ENCODE data around the gene NGFR.

DNA sequence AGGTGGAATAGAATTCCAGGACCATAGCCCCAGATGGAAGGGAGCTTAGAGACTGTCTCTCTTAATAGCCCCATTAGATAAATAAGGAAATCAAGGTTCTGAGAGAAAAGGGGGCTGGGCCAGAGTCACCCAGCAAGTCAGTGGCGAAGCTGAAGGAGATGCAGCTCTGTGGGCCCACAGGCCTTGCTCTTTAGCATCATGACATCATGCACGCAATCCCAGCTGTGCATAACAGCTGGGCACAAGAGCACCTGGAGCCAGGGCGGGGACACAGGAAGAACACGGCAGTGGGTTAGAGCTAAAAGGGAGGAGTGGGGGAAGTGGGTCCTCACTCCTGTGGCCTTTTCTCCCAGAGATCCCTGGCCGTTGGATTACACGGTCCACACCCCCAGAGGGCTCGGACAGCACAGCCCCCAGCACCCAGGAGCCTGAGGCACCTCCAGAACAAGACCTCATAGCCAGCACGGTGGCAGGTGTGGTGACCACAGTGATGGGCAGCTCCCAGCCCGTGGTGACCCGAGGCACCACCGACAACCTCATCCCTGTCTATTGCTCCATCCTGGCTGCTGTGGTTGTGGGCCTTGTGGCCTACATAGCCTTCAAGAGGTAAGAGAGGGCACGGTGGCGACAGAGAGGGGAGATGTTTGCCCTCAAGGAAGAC is 15.1 kb downstream of the NGFR start:
- TF ChIP-seq, protein P1, sequence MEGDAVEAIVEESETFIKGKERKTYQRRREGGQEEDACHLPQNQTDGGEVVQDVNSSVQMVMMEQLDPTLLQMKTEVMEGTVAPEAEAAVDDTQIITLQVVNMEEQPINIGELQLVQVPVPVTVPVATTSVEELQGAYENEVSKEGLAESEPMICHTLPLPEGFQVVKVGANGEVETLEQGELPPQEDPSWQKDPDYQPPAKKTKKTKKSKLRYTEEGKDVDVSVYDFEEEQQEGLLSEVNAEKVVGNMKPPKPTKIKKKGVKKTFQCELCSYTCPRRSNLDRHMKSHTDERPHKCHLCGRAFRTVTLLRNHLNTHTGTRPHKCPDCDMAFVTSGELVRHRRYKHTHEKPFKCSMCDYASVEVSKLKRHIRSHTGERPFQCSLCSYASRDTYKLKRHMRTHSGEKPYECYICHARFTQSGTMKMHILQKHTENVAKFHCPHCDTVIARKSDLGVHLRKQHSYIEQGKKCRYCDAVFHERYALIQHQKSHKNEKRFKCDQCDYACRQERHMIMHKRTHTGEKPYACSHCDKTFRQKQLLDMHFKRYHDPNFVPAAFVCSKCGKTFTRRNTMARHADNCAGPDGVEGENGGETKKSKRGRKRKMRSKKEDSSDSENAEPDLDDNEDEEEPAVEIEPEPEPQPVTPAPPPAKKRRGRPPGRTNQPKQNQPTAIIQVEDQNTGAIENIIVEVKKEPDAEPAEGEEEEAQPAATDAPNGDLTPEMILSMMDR (IDR thresholded peaks at IDR 0.05): no peak
- no peak for TF ChIP-seq POLR2A (IDR thresholded peaks at IDR 0.05)
- no peak for TF ChIP-seq EP300 (IDR thresholded peaks at IDR 0.05; ENCODE audit: low read depth)

All from transverse colon (tissue), 3 donors.